Skeletal muscle satellite cell (primary cell): ENCODE results near the gene MRPL1.

Source experiments
- H3K27me3 ChIP-seq: 2 replicates; pipeline ENCODE4 v1.7.0; 2013; ENCODE audit warnings: low read length; ENCODE audit not compliant: control insufficient read depth, insufficient read depth
- H3K36me3 ChIP-seq: 2 replicates; pipeline ENCODE4 v1.7.0; 2013; ENCODE audit warnings: mild to moderate bottlenecking, control low read depth, low read length; ENCODE audit not compliant: insufficient read depth
- H3K4me1 ChIP-seq: 2 replicates; pipeline ENCODE4 v1.7.0; 2013; ENCODE audit warnings: low read length; ENCODE audit not compliant: control insufficient read depth, insufficient read depth
- H3K4me2 ChIP-seq: 2 replicates; pipeline ENCODE4 v1.7.0; 2013; ENCODE audit warnings: mild to moderate bottlenecking, low read length
- H3K4me3 ChIP-seq: 2 replicates; pipeline ENCODE4 v1.7.0; 2013; ENCODE audit warnings: low read length
- H3K9ac ChIP-seq: 2 replicates; pipeline ENCODE4 v1.7.0; 2013; ENCODE audit warnings: mild to moderate bottlenecking, low read depth, low read length, moderate library complexity
- H3K9me3 ChIP-seq: replicated peaks from 2 replicates; pipeline ENCODE4 v1.7.0; 2013; ENCODE audit warnings: mild to moderate bottlenecking, control low read depth, low read length

Gene MRPL1

GRCh38 chr4:77893451-77893850 is 30.8 kb downstream of the MRPL1 start:
- Histone ChIP-seq H3K9me3 (no peaks in the 10 kb centered on the region), H3K4me3 (no peak overlapping the region), H3K4me2 (no peak overlapping the region), H3K9ac (no peak overlapping the region), H3K4me1 (no peaks in the 10 kb centered on the region), H3K36me3 (peaks cover 28% of the 10 kb centered on the region), H3K27me3 (no peaks in the 10 kb centered on the region)

GRCh38 chr4:77899607-77900006 is 37.0 kb downstream of the MRPL1 start:
- Histone ChIP-seq H3K4me1 (no peaks in the 10 kb centered on the region), H3K27me3 (no peaks in the 10 kb centered on the region), H3K9me3 (no peaks in the 10 kb centered on the region), H3K4me2 (no peak overlapping the region), H3K36me3 (peaks cover 18% of the 10 kb centered on the region), H3K4me3 (no peak overlapping the region), H3K9ac (no peak overlapping the region)

- Histone ChIP-seq H3K36me3 (no peaks in the 10 kb centered on the region), H3K27me3 (no peaks in the 10 kb centered on the region), H3K9me3 (no peaks in the 10 kb centered on the region), H3K4me2 (no peak overlapping the region), H3K9ac (no peak overlapping the region), H3K4me3 (no peak overlapping the region), H3K4me1 (no peaks in the 10 kb centered on the region)
These were observed 40.6 kb downstream of the MRPL1 start for GRCh38 chr4:77903186-77903585.

- no peaks in the 10 kb centered on the region for H3K27me3 ChIP-seq
- peaks cover 4% of the 10 kb centered on the region for H3K36me3 ChIP-seq
- H3K9ac ChIP-seq, result no peak overlapping the region
- peaks cover 4% of the 10 kb centered on the region for H3K4me1 ChIP-seq
- no peak overlapping the region for H3K4me3 ChIP-seq
- no peak overlapping the region for H3K4me2 ChIP-seq
- no peaks in the 10 kb centered on the region for H3K9me3 ChIP-seq
These were observed 43.1 kb downstream of the MRPL1 start for GRCh38 chr4:77905651-77906263.

GRCh38 chr4:77910676-77911075 is 48.0 kb downstream of the MRPL1 start:
- no peaks in the 10 kb centered on the region for H3K9me3 ChIP-seq
- H3K36me3 ChIP-seq, result peaks cover 13% of the 10 kb centered on the region
- H3K27me3 ChIP-seq, result no peaks in the 10 kb centered on the region
- H3K4me3 ChIP-seq, result no peak overlapping the region
- no peak overlapping the region for H3K4me2 ChIP-seq
- H3K4me1 ChIP-seq, result peaks cover 4% of the 10 kb centered on the region
- H3K9ac ChIP-seq, result no peak overlapping the region

- Histone ChIP-seq H3K4me1 (peaks cover 4% of the 10 kb centered on the region), H3K9ac (no peak overlapping the region), H3K36me3 (peaks cover 13% of the 10 kb centered on the region), H3K4me2 (no peak overlapping the region), H3K9me3 (no peaks in the 10 kb centered on the region), H3K4me3 (no peak overlapping the region), H3K27me3 (no peaks in the 10 kb centered on the region)
These were observed 48.5 kb downstream of the MRPL1 start for GRCh38 chr4:77911091-77911490.

- no peak overlapping the region for H3K4me2 ChIP-seq
- no peak overlapping the region for H3K4me3 ChIP-seq
- H3K9me3 ChIP-seq, result no peaks in the 10 kb centered on the region
- H3K36me3 ChIP-seq, result peaks cover 13% of the 10 kb centered on the region
- peaks cover 4% of the 10 kb centered on the region for H3K4me1 ChIP-seq
- no peak overlapping the region for H3K9ac ChIP-seq
- H3K27me3 ChIP-seq, result no peaks in the 10 kb centered on the region
These were observed 49.3 kb downstream of the MRPL1 start for GRCh38 chr4:77911842-77912450.

GRCh38 chr4:77913348-77913747 is 50.7 kb downstream of the MRPL1 start:
- Histone ChIP-seq H3K9me3 (no peaks in the 10 kb centered on the region), H3K36me3 (peaks cover 13% of the 10 kb centered on the region), H3K4me1 (peaks cover 4% of the 10 kb centered on the region), H3K9ac (no peak overlapping the region), H3K4me3 (no peak overlapping the region), H3K27me3 (no peaks in the 10 kb centered on the region), H3K4me2 (no peak overlapping the region)

- H3K27me3 ChIP-seq, result no peaks in the 10 kb centered on the region
- H3K9ac ChIP-seq, result no peak overlapping the region
- no peaks in the 10 kb centered on the region for H3K9me3 ChIP-seq
- peaks cover 18% of the 10 kb centered on the region for H3K4me1 ChIP-seq
- no peak overlapping the region for H3K4me3 ChIP-seq
- no peaks in the 10 kb centered on the region for H3K36me3 ChIP-seq
- H3K4me2 ChIP-seq, result no peak overlapping the region
These were observed 54.4 kb downstream of the MRPL1 start for GRCh38 chr4:77917075-77917474.

GRCh38 chr4:77917601-77918000 is 55.0 kb downstream of the MRPL1 start:
- H3K4me2 ChIP-seq, result no peak overlapping the region
- H3K9me3 ChIP-seq, result no peaks in the 10 kb centered on the region
- H3K4me3 ChIP-seq, result no peak overlapping the region
- H3K36me3 ChIP-seq, result no peaks in the 10 kb centered on the region
- H3K4me1 ChIP-seq, result peaks cover 23% of the 10 kb centered on the region
- H3K9ac ChIP-seq, result no peak overlapping the region
- no peaks in the 10 kb centered on the region for H3K27me3 ChIP-seq

GRCh38 chr4:77920371-77920770 is 57.7 kb downstream of the MRPL1 start:
- H3K4me1 ChIP-seq, result peaks cover 28% of the 10 kb centered on the region
- H3K9me3 ChIP-seq, result no peaks in the 10 kb centered on the region
- no peak overlapping the region for H3K4me2 ChIP-seq
- H3K36me3 ChIP-seq, result peaks cover 3% of the 10 kb centered on the region
- H3K27me3 ChIP-seq, result no peaks in the 10 kb centered on the region
- H3K9ac ChIP-seq, result no peak overlapping the region
- no peak overlapping the region for H3K4me3 ChIP-seq

GRCh38 chr4:77921701-77922100 is 59.1 kb downstream of the MRPL1 start:
- peaks cover 3% of the 10 kb centered on the region for H3K36me3 ChIP-seq
- H3K9me3 ChIP-seq, result no peaks in the 10 kb centered on the region
- peak overlapping the region; percentile 2 for H3K4me3 ChIP-seq
- H3K4me2 ChIP-seq, result peak overlapping the region; percentile 62
- peak overlapping the region; percentile 73 for H3K9ac ChIP-seq
- no peaks in the 10 kb centered on the region for H3K27me3 ChIP-seq
- H3K4me1 ChIP-seq, result peaks cover 28% of the 10 kb centered on the region
